Mesenchymal stem cell (in vitro differentiated cells and primary cell): ENCODE measurements around the gene ATAD3A.

Experiments
- DNase-seq: peaks from one replicate; pipeline ENCODE4 v3.0.0-alpha.2; 2013
- H2AFZ ChIP-seq: one replicate; pipeline ENCODE4 v1.6.1; 2013; ENCODE audit warnings: low read depth, mild to moderate bottlenecking, control low read depth, inconsistent platforms, low read length, moderate library complexity
- H2AK5ac ChIP-seq: 2 replicates; pipeline ENCODE4 v1.6.1; 2013; ENCODE audit warnings: low read length, moderate library complexity, mild to moderate bottlenecking, inconsistent platforms; ENCODE audit not compliant: severe bottlenecking
- H2BK120ac ChIP-seq: one replicate; pipeline ENCODE4 v1.6.1; 2013; ENCODE audit warnings: low read depth, mild to moderate bottlenecking, inconsistent platforms, low read length, moderate library complexity
- H2BK12ac ChIP-seq, 2 experiments: one replicate each; pipeline ENCODE4 v1.6.1; 2013; ENCODE audit warnings: inconsistent platforms in 2 of 2, low read length in 2 of 2, mild to moderate bottlenecking in 2 of 2, moderate library complexity in 2 of 2, control low read depth in 1 of 2
- H2BK15ac ChIP-seq: one replicate; pipeline ENCODE4 v1.6.1; 2013; ENCODE audit warnings: mild to moderate bottlenecking, low read depth, inconsistent platforms; ENCODE audit not compliant: poor library complexity, severe bottlenecking
- H2BK5ac ChIP-seq: 2 replicates; pipeline ENCODE4 v1.6.1; 2013; ENCODE audit warnings: low read depth, mild to moderate bottlenecking, low read length, control low read depth, inconsistent platforms; ENCODE audit not compliant: poor library complexity, severe bottlenecking
- H3K14ac ChIP-seq, 2 experiments: one replicate each; pipeline ENCODE4 v1.6.1; 2013; ENCODE audit warnings: inconsistent platforms in 2 of 2, low read length in 2 of 2, control low read depth in 1 of 2, mild to moderate bottlenecking in 1 of 2, moderate library complexity in 1 of 2
- H3K18ac ChIP-seq, 2 experiments: one replicate each; pipeline ENCODE4 v1.6.1; 2013; ENCODE audit warnings: inconsistent platforms in 2 of 2, low read length in 2 of 2, control low read depth in 1 of 2, low read depth in 1 of 2, mild to moderate bottlenecking in 1 of 2
- H3K23ac ChIP-seq, 2 experiments: one replicate each; pipeline ENCODE4 v1.6.1; 2013; ENCODE audit warnings: inconsistent platforms in 2 of 2, low read length in 2 of 2, mild to moderate bottlenecking in 2 of 2, moderate library complexity in 2 of 2, control low read depth in 1 of 2
- H3K27ac ChIP-seq: 2 replicates; pipeline ENCODE4 v1.5.1; 2013; ENCODE audit warnings: mild to moderate bottlenecking, moderate library complexity, low read length, control low read depth, inconsistent platforms; ENCODE audit not compliant: poor library complexity, severe bottlenecking
- H3K27me3 ChIP-seq, 2 experiments: 2 replicates each; pipeline versions ENCODE4 v1.6.1 to v1.7.0; 2013; ENCODE audit warnings: low read length in 2 of 2, mild to moderate bottlenecking in 2 of 2, moderate library complexity in 2 of 2, control low read depth in 1 of 2, inconsistent platforms in 1 of 2; ENCODE audit not compliant: control insufficient read depth in 1 of 2, insufficient read depth in 1 of 2
- H3K36me3 ChIP-seq, 2 experiments: 2 replicates each; pipeline versions ENCODE4 v1.6.1 to v1.7.0; 2013; ENCODE audit warnings: low read length in 2 of 2, control low read depth in 1 of 2, inconsistent platforms in 1 of 2, low read depth in 1 of 2, mild to moderate bottlenecking in 1 of 2; ENCODE audit not compliant: insufficient read depth in 2 of 2, control insufficient read depth in 1 of 2
- H3K4ac ChIP-seq, 2 experiments: one replicate each; pipeline ENCODE4 v1.6.1; 2013; ENCODE audit warnings: inconsistent platforms in 2 of 2, low read length in 2 of 2, mild to moderate bottlenecking in 2 of 2, moderate library complexity in 2 of 2, control low read depth in 1 of 2, low read depth in 1 of 2
- H3K4me1 ChIP-seq: 2 replicates; pipeline ENCODE4 v1.6.1; 2013; ENCODE audit warnings: low read depth, low read length, control low read depth; ENCODE audit not compliant: control insufficient read depth, insufficient read depth
- H3K4me2 ChIP-seq: 2 replicates; pipeline ENCODE4 v1.6.1; 2013; ENCODE audit warnings: low read length, mild to moderate bottlenecking, inconsistent platforms; ENCODE audit not compliant: poor library complexity, severe bottlenecking
- H3K4me3 ChIP-seq, 2 experiments: 2 replicates each; pipeline versions ENCODE4 v1.5.1 to v1.7.0; 2013; ENCODE audit warnings: low read length in 2 of 2, mild to moderate bottlenecking in 2 of 2, control low read depth in 1 of 2, low read depth in 1 of 2; ENCODE audit not compliant: insufficient read depth in 1 of 2
- H3K79me1 ChIP-seq: replicated peaks from 2 replicates; pipeline ENCODE4 v1.6.1; 2013; ENCODE audit warnings: mild to moderate bottlenecking, control low read depth, low read length, inconsistent platforms; ENCODE audit not compliant: poor library complexity, severe bottlenecking
- H3K9ac ChIP-seq: 2 replicates; pipeline ENCODE4 v1.7.0; 2013; ENCODE audit warnings: mild to moderate bottlenecking, low read length, moderate library complexity
- H3K9me3 ChIP-seq: 2 replicates; pipeline ENCODE4 v1.7.0; 2013; ENCODE audit warnings: mild to moderate bottlenecking, low read length; ENCODE audit not compliant: control insufficient read depth
- H4K8ac ChIP-seq: one replicate; pipeline ENCODE4 v1.6.1; 2013; ENCODE audit warnings: inconsistent platforms, mild to moderate bottlenecking, low read length, moderate library complexity
- H4K91ac ChIP-seq: one replicate; pipeline ENCODE4 v1.6.1; 2013; ENCODE audit warnings: mild to moderate bottlenecking, low read length, inconsistent platforms
- WGBS: methylation state at CpG from one replicate; pipeline ENCODE4 v1.1.7; 2013; ENCODE audit warnings: mixed read lengths; 5-methylcytosine and 5-hydroxymethylcytosine counted together

Gene ATAD3A

GRCh38 chr1:1577367-1578011 lies 65.5 kb downstream of the ATAD3A start:
- Histone ChIP-seq H3K27me3 (peaks cover 13 to 31% of the 10 kb centered on the region in 2 experiments), H3K18ac (no peak overlapping the region), H3K4me3 (no peak overlapping the region), H2BK120ac (no peak overlapping the region), H2BK15ac (no peak overlapping the region), H3K23ac (no peak overlapping the region), H3K27ac (no peak overlapping the region), H2AFZ (no peak overlapping the region), H2AK5ac (no peak overlapping the region), H2BK5ac (no peak overlapping the region), H3K4me2 (no peak overlapping the region), H3K4me1 (peaks cover 9% of the 10 kb centered on the region), H4K8ac (no peak overlapping the region), H3K36me3 (no peaks in the 10 kb centered on the region), H4K91ac (no peak overlapping the region), H3K9ac (no peak overlapping the region), H3K79me1 (peaks cover 5% of the 10 kb centered on the region), H3K4ac (no peak overlapping the region), H3K9me3 (no peaks in the 10 kb centered on the region), H2BK12ac (no peak overlapping the region), H3K14ac (no peak overlapping the region)
- DNase-seq = no peak
- WGBS = 56% methylated on average over 10 of the region's 10 CpGs

GRCh38 chr1:1578371-1578940 lies 66.5 kb downstream of the ATAD3A start:
- H3K27ac ChIP-seq = no peak overlapping the region
- WGBS = 92% methylated on average over 13 of the region's 13 CpGs
- H3K36me3 ChIP-seq = no peaks in the 10 kb centered on the region
- no peak overlapping the region for H3K23ac ChIP-seq
- H3K4ac ChIP-seq = no peak overlapping the region
- H3K4me1 ChIP-seq = peaks cover 4% of the 10 kb centered on the region
- H3K18ac ChIP-seq = no peak overlapping the region
- H3K4me2 ChIP-seq = no peak overlapping the region
- no peak overlapping the region for H3K14ac ChIP-seq
- H4K8ac ChIP-seq = no peak overlapping the region
- no peak overlapping the region for H4K91ac ChIP-seq
- no peak overlapping the region for H2BK15ac ChIP-seq
- DNase-seq = no peak
- H3K27me3 ChIP-seq = peaks cover 23 to 36% of the 10 kb centered on the region in 2 experiments
- peaks cover 5% of the 10 kb centered on the region for H3K79me1 ChIP-seq
- no peak overlapping the region for H2AK5ac ChIP-seq
- no peak overlapping the region for H3K9ac ChIP-seq
- H3K9me3 ChIP-seq = no peaks in the 10 kb centered on the region
- no peak overlapping the region for H2BK12ac ChIP-seq
- H2AFZ ChIP-seq = no peak overlapping the region
- H2BK5ac ChIP-seq = no peak overlapping the region
- H2BK120ac ChIP-seq = no peak overlapping the region
- no peak overlapping the region for H3K4me3 ChIP-seq

GRCh38 chr1:1582585-1583346 lies 70.8 kb downstream of the ATAD3A start:
- H3K27ac ChIP-seq = no peak overlapping the region
- no peaks in the 10 kb centered on the region for H3K9me3 ChIP-seq
- no peak overlapping the region for H3K4ac ChIP-seq
- peak overlapping the region; percentile 54 for H4K8ac ChIP-seq
- no peak overlapping the region for H4K91ac ChIP-seq
- no peak overlapping the region for H3K23ac ChIP-seq
- no peaks in the 10 kb centered on the region for H3K79me1 ChIP-seq
- WGBS = 80% methylated on average over 9 of the region's 9 CpGs
- DNase-seq = no peak
- no peak overlapping the region for H3K4me2 ChIP-seq
- H3K14ac ChIP-seq = no peak overlapping the region
- H2BK5ac ChIP-seq = no peak overlapping the region
- H2BK120ac ChIP-seq = no peak overlapping the region
- no peak overlapping the region for H3K4me3 ChIP-seq
- H3K18ac ChIP-seq = no peak overlapping the region
- H3K36me3 ChIP-seq = no peaks in the 10 kb centered on the region
- no peak overlapping the region for H2AK5ac ChIP-seq
- no peak overlapping the region for H2AFZ ChIP-seq
- H3K4me1 ChIP-seq = no peaks in the 10 kb centered on the region
- H2BK12ac ChIP-seq = no peak overlapping the region
- peaks cover 24 to 46% of the 10 kb centered on the region in 2 experiments for H3K27me3 ChIP-seq
- H2BK15ac ChIP-seq = no peak overlapping the region
- no peak overlapping the region for H3K9ac ChIP-seq

- H3K14ac ChIP-seq = no peak overlapping the region
Measured at GRCh38 chr1:1583347-1584010, 71.5 kb downstream of the ATAD3A start.

More at GRCh38 chr1:1583347-1584010, 71.5 kb downstream of the ATAD3A start:
- H3K9ac ChIP-seq = no peak overlapping the region
- H2AK5ac ChIP-seq = no peak overlapping the region
- H3K4me2 ChIP-seq = no peak overlapping the region
- H2BK15ac ChIP-seq = no peak overlapping the region
- 81% methylated on average over 22 of the region's 23 CpGs for WGBS
- no peak overlapping the region for H2BK120ac ChIP-seq
- DNase-seq = no peak
- H3K4ac ChIP-seq = no peak overlapping the region
- no peak overlapping the region for H3K18ac ChIP-seq
- H3K9me3 ChIP-seq = no peaks in the 10 kb centered on the region
- H3K27ac ChIP-seq = no peak overlapping the region
- H3K4me1 ChIP-seq = no peaks in the 10 kb centered on the region
- H2BK5ac ChIP-seq = no peak overlapping the region
- H3K79me1 ChIP-seq = no peaks in the 10 kb centered on the region
- H3K23ac ChIP-seq = no peak overlapping the region
- H4K91ac ChIP-seq = no peak overlapping the region
- H3K36me3 ChIP-seq = no peaks in the 10 kb centered on the region
- peaks cover 19 to 39% of the 10 kb centered on the region in 2 experiments for H3K27me3 ChIP-seq
- H4K8ac ChIP-seq = peak overlapping the region; percentile 55
- no peak overlapping the region for H3K4me3 ChIP-seq
- no peak overlapping the region for H2BK12ac ChIP-seq
- H2AFZ ChIP-seq = no peak overlapping the region
